ENCODE measurements around the gene OPN1LW.

- TF ChIP-seq CTCF (IDR thresholded peaks at IDR 0.05): no peak
- TF ChIP-seq POLR2A (IDR thresholded peaks at IDR 0.05): no peak
- no peak for TF ChIP-seq POLR2AphosphoS5 (IDR thresholded peaks at IDR 0.05)
These were observed 20.5 kb upstream of the OPN1LW start for GRCh38 chrX:154123241-154124219.

Data from suprapubic skin (tissue), 4 donors.